HG02884 (cell line): ENCODE results near the gene EZH2.

ENCODE experiments used
- ATAC-seq: cut with Tn5 transposase; IDR thresholded peaks from one replicate; pipeline ENCODE4 v1.9.1; 2021; ENCODE audit warnings: mild to moderate bottlenecking, moderate library complexity; ENCODE audit not compliant: unreplicated experiment

EZH2 gene

GRCh38 chr7:148884049-148884298 is at the start of gene EZH2:
TSS of gene EZH2 (minus strand) at chr7:148884291. CDS start at chr7:148847298, 36,993 bp downstream.
- ATAC-seq: peak; percentile 16

- no peak for ATAC-seq
Measured at GRCh38 chr7:148931470-148931869, 47.4 kb upstream of the EZH2 start.

- ATAC-seq: no peak
Measured at GRCh38 chr7:148930335-148930734, 46.2 kb upstream of the EZH2 start.

- ATAC-seq: no peak
Measured at GRCh38 chr7:148929176-148929575, 45.1 kb upstream of the EZH2 start.

GRCh38 chr7:148927123-148928045 is 43.3 kb upstream of the EZH2 start:
- ATAC-seq: no peak

- no peak for ATAC-seq
Measured at GRCh38 chr7:148925836-148926235, 41.7 kb upstream of the EZH2 start.

- ATAC-seq: no peak
Measured at GRCh38 chr7:148924011-148924410, 39.9 kb upstream of the EZH2 start.

- ATAC-seq: no peak
Measured at GRCh38 chr7:148921806-148922205, 37.7 kb upstream of the EZH2 start.

GRCh38 chr7:148921189-148921588 is 37.1 kb upstream of the EZH2 start:
- no peak for ATAC-seq

- no peak for ATAC-seq
Measured at GRCh38 chr7:148919859-148920258, 35.8 kb upstream of the EZH2 start.

GRCh38 chr7:148918058-148918596 is 34.0 kb upstream of the EZH2 start:
- ATAC-seq: no peak

- no peak for ATAC-seq
Measured at GRCh38 chr7:148916186-148916585, 32.1 kb upstream of the EZH2 start.

- ATAC-seq: no peak
Measured at GRCh38 chr7:148915211-148915610, 31.1 kb upstream of the EZH2 start.

GRCh38 chr7:148914208-148914777 is 30.2 kb upstream of the EZH2 start:
- peak; percentile 53 for ATAC-seq

- peak; percentile 67 for ATAC-seq
Measured at GRCh38 chr7:148912758-148913541, 28.9 kb upstream of the EZH2 start.

- ATAC-seq: no peak
Measured at GRCh38 chr7:148912151-148912550, 28.1 kb upstream of the EZH2 start.

- no peak for ATAC-seq
Measured at GRCh38 chr7:148911626-148912025, 27.5 kb upstream of the EZH2 start.

GRCh38 chr7:148909568-148909967 is 25.5 kb upstream of the EZH2 start:
- ATAC-seq: no peak

- ATAC-seq: no peak
Measured at GRCh38 chr7:148906707-148907498, 22.8 kb upstream of the EZH2 start.

- ATAC-seq: no peak
Measured at GRCh38 chr7:148905093-148905666, 21.1 kb upstream of the EZH2 start.
